Endothelial cell of umbilical vein (primary cell): ENCODE measurements around the gene MRGPRE. TPM values are rescaled to one million over a fixed set of nuclear protein-coding genes. Genes with fewer than 3 reads are reported as not detected.

Experiments used
- BruUV-seq: library from RNA; stranded (reverse); fragments of 400-500 nt; replicated peaks from 2 replicates; lab custom pipeline; 2021; lab: Mats Ljungman, UMichigan
- CTCF ChIA-PET: fragments of 300-600, 350-600 bp; sonication (Branson Sonifier 250); formaldehyde crosslinking; loops from one replicate; lab custom pipeline; 2021; ENCODE audit warnings: antibody characterized with exemption, inconsistent platforms; lab: Charles Lee
- POLR2A ChIA-PET: fragments of 300-600, 350-600 bp; sonication (Branson Sonifier 250); formaldehyde crosslinking; loops from one replicate; lab custom pipeline; 2021; ENCODE audit warnings: antibody characterized with exemption, inconsistent platforms; lab: Charles Lee
- DNase-seq: peaks from one replicate; pipeline ENCODE4 v3.0.0-alpha.2; 2011; ENCODE audit warnings: low read depth, low spot score
- FAIRE-seq: peaks from 2 replicates; lab custom pipeline; 2011; peaks lifted over from hg19 to GRCh38; lab: Jason Lieb, UNC
- H2AFZ ChIP-seq: 2 replicates; pipeline ENCODE4 v1.6.0; 2012; ENCODE audit warnings: low read depth, low read length, control low read depth, inconsistent platforms
- H3K27ac ChIP-seq: 2 replicates; pipeline ENCODE4 v1.5.1; 2011; ENCODE audit warnings: low read depth, mild to moderate bottlenecking, control low read depth, low read length, moderate library complexity; ENCODE audit not compliant: insufficient read depth
- H3K27me3 ChIP-seq, 2 experiments: 2 replicates each; pipeline versions ENCODE4 v1.6.0 to v1.6.1; 2011; ENCODE audit warnings: low read length in 2 of 2, mixed read lengths in 1 of 2; ENCODE audit not compliant: control insufficient read depth in 2 of 2, insufficient read depth in 2 of 2
- H3K36me3 ChIP-seq, 2 experiments: 2 replicates in 1 of 2; 3 replicates in 1 of 2; pipeline ENCODE4 v1.5.1; 2011; ENCODE audit warnings: low read length in 2 of 2, mild to moderate bottlenecking in 1 of 2, moderate library complexity in 1 of 2; ENCODE audit not compliant: control insufficient read depth in 2 of 2, insufficient read depth in 2 of 2; ENCODE audit errors: extremely low read depth in 1 of 2
- H3K4me1 ChIP-seq: 3 replicates; pipeline ENCODE4 v1.5.1; 2011; ENCODE audit warnings: mild to moderate bottlenecking, low read length; ENCODE audit not compliant: control insufficient read depth, insufficient read depth; ENCODE audit errors: extremely low read depth
- H3K4me2 ChIP-seq: 2 replicates; pipeline ENCODE4 v1.6.1; 2011; ENCODE audit warnings: low read length, control low read depth, mixed read lengths; ENCODE audit not compliant: insufficient read depth
- H3K4me3 ChIP-seq, 3 experiments: fragments of 200-600 bp in 1 of 3; sonication (generic), shearing (Covaris generic) in 1 of 3; replicated peaks in 1 of 3; 2 replicates each; pipeline ENCODE4 v1.5.1; 2011 to 2016; ENCODE audit warnings: control low read depth in 3 of 3, low read length in 3 of 3, mild to moderate bottlenecking in 2 of 3, inconsistent platforms in 1 of 3, low read depth in 1 of 3, moderate library complexity in 1 of 3; ENCODE audit not compliant: insufficient read depth in 1 of 3
- H3K79me2 ChIP-seq: 2 replicates; pipeline ENCODE4 v1.6.0; 2012; ENCODE audit warnings: low read length, inconsistent platforms; ENCODE audit not compliant: control insufficient read depth, insufficient read depth
- H3K9ac ChIP-seq: replicated peaks from 2 replicates; pipeline ENCODE3; 2011; ENCODE audit warnings: low read length, control low read depth; ENCODE audit not compliant: insufficient read depth; ENCODE audit errors: extremely low read depth
- H3K9me1 ChIP-seq: replicated peaks from 3 replicates; pipeline ENCODE4 v1.6.0; 2011; ENCODE audit warnings: mild to moderate bottlenecking, low read length; ENCODE audit not compliant: control insufficient read depth, insufficient read depth; ENCODE audit errors: extremely low read depth
- H3K9me3 ChIP-seq: replicated peaks from 2 replicates; pipeline ENCODE4 v1.5.1; 2012; ENCODE audit warnings: low read length, inconsistent platforms; ENCODE audit not compliant: control insufficient read depth, insufficient read depth
- H4K20me1 ChIP-seq: replicated peaks from 2 replicates; pipeline ENCODE3; 2011; ENCODE audit warnings: mild to moderate bottlenecking, low read length; ENCODE audit not compliant: control insufficient read depth, insufficient read depth; ENCODE audit errors: extremely low read depth
- EZH2 ChIP-seq: IDR thresholded peaks from 2 replicates; pipeline ENCODE4 v1.6.1; 2012; ENCODE audit warnings: borderline replicate concordance, low read depth, mild to moderate bottlenecking, moderate library complexity, low read length, inconsistent platforms; ENCODE audit not compliant: severe bottlenecking
- FOS ChIP-seq: IDR thresholded peaks from 2 replicates; pipeline ENCODE4 v1.6.1; 2011; ENCODE audit warnings: mild to moderate bottlenecking, low read length, moderate library complexity, borderline replicate concordance; ENCODE audit not compliant: insufficient read depth
- GATA2 ChIP-seq: IDR thresholded peaks from 2 replicates; pipeline ENCODE4 v1.7.0; 2011; ENCODE audit warnings: low read depth, mild to moderate bottlenecking, moderate library complexity, mixed read lengths, low read length; ENCODE audit not compliant: insufficient read length, insufficient read depth
- JUN ChIP-seq: IDR thresholded peaks from 2 replicates; pipeline ENCODE4 v1.6.1; 2011; ENCODE audit warnings: borderline replicate concordance, low read depth; ENCODE audit not compliant: insufficient read length, insufficient read depth
- MYC ChIP-seq: IDR thresholded peaks from one replicate; pipeline ENCODE4 v1.6.1; 2011; ENCODE audit warnings: mild to moderate bottlenecking, low read depth, low read length
- POLR2A ChIP-seq: IDR thresholded peaks from 2 replicates; pipeline ENCODE4 v1.6.1; 2012; ENCODE audit warnings: low read depth, mild to moderate bottlenecking, control low read depth, low read length
- POLR2AphosphoS5 ChIP-seq: IDR thresholded peaks from 2 replicates; pipeline ENCODE4 v1.6.1; 2012; ENCODE audit warnings: low read depth, mild to moderate bottlenecking, control low read depth, low read length, moderate library complexity; ENCODE audit not compliant: insufficient read depth
- dilution Hi-C: fragments of 300-500 bp; cut with MboI; formaldehyde crosslinking; loops from one replicate; pipeline ENCODE4 v1.15.0; 2019; ENCODE audit warnings: low sequenced_read_pairs; ENCODE audit not compliant: extremely low pct_ligation_motif_present
- intact Hi-C: fragments of 100-400 bp; cut with micrococcal nuclease; formaldehyde crosslinking; loops from one replicate; pipeline ENCODE4 v1.10.0; 2022
- polyA plus RNA-seq, 4 experiments: library from polyadenylated mRNA; depleted of rRNA in 3 of 4; stranded (reverse) in 3 of 4; unstranded in 1 of 4; fragments of >200 nt; gene quantifications; 2 replicates each; pipeline versions ENCODE4 v1.2.1 to v1.2.3, GENCODE V29; 2011 to 2012; ENCODE audit warnings: missing spikeins in 1 of 4
- total RNA-seq: library from RNA; stranded (reverse); gene quantifications from 2 replicates; pipeline ENCODE4 v1.2.3, GENCODE V29; 2021
- TF ChIP-seq, protein P1 (sequence below): IDR thresholded peaks from 2 replicates; pipeline ENCODE4 v1.6.1; 2011; ENCODE audit not compliant: insufficient read depth, insufficient read length
- TF ChIP-seq, protein P2 (sequence below), 2 donors: IDR thresholded peaks; 1 replicate in 1 of 2; 2 replicates in 1 of 2; pipeline ENCODE4 v1.5.1; 2011; ENCODE audit warnings: low read length in 2 of 2, mild to moderate bottlenecking in 2 of 2, moderate library complexity in 2 of 2, control low read depth in 1 of 2, inconsistent platforms in 1 of 2, low read depth in 1 of 2; ENCODE audit not compliant: insufficient read depth in 1 of 2; ENCODE audit errors: extremely low read depth in 1 of 2

MRGPRE gene
- total and polyA plus RNA-seq, 2 donors (not counting 3 experiments of a cell fraction or from before 2014, with no cell fraction given): not detected

DNA sequence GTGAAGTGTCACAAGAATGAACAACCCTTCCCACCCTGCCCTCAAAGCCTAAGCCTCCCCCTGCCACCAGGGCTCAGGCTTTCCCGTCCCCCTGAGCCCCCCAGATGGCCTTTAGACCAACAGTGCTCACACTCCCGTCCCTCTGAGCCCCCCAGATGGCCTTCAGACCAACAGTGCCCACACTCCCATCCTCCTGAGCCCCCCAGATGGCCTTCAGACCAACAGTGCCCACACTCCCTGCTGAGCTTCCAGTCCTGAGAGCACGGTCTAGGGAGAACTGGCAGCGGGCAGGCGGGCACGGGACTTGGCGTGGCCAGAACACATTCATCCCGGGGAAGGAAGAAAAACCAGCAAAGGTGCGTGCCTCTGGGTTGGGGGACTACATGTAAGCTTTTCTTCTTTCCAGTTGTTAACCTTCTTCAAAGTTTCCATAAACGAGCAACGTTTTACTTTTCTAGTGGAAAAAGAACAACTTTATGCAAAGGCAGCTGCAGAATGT is 16.1 kb downstream of the MRGPRE start:
- POLR2A ChIA-PET: no interaction called here
- TF ChIP-seq POLR2AphosphoS5 (no peak), MYC (no peak), JUN (no peak), FOS (no peak), EZH2 (no peak), GATA2 (no peak), POLR2A (no peak)
- TF ChIP-seq, protein P1, sequence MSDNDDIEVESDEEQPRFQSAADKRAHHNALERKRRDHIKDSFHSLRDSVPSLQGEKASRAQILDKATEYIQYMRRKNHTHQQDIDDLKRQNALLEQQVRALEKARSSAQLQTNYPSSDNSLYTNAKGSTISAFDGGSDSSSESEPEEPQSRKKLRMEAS: no peak
- TF ChIP-seq, protein P2, sequence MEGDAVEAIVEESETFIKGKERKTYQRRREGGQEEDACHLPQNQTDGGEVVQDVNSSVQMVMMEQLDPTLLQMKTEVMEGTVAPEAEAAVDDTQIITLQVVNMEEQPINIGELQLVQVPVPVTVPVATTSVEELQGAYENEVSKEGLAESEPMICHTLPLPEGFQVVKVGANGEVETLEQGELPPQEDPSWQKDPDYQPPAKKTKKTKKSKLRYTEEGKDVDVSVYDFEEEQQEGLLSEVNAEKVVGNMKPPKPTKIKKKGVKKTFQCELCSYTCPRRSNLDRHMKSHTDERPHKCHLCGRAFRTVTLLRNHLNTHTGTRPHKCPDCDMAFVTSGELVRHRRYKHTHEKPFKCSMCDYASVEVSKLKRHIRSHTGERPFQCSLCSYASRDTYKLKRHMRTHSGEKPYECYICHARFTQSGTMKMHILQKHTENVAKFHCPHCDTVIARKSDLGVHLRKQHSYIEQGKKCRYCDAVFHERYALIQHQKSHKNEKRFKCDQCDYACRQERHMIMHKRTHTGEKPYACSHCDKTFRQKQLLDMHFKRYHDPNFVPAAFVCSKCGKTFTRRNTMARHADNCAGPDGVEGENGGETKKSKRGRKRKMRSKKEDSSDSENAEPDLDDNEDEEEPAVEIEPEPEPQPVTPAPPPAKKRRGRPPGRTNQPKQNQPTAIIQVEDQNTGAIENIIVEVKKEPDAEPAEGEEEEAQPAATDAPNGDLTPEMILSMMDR (IDR thresholded peaks at IDR 0.05; ENCODE audit: extremely low read depth in 1 of 2, insufficient read depth in 1 of 2, low read depth in 1 of 2, low read length in 2 of 2): no peak
- CTCF ChIA-PET: interaction anchor here (0.8 to 3.4 kb wide), 7 partner anchors 25 to 178 kb away, joined by 3 to 35 read pairs (median 3); partner anchors contain the start of gene OSBPL5

More for the DNA sequence above, 16.1 kb downstream of the MRGPRE start:
- H3K36me3 ChIP-seq: no peaks in the 10 kb centered on the region
- dilution Hi-C loops: no loop called here
- no peaks in the 10 kb centered on the region for H3K79me2 ChIP-seq
- H3K27me3 ChIP-seq: peaks cover 0 to 7% of the 10 kb centered on the region in 2 experiments
- no peak for DNase-seq
- no peak overlapping the region for H3K4me3 ChIP-seq
- no TSS peak for BruUV-seq
- no peaks in the 10 kb centered on the region for H3K9me3 ChIP-seq
- no peaks in the 10 kb centered on the region for H4K20me1 ChIP-seq
- H3K27ac ChIP-seq: no peak overlapping the region
- H3K4me1 ChIP-seq: no peaks in the 10 kb centered on the region
- no peak overlapping the region for H2AFZ ChIP-seq
- intact Hi-C loops: loop anchor here (5.0 kb wide), 2 partner anchors 49 to 284 kb away; partner anchors contain the start of gene OSBPL5
- no peak for FAIRE-seq
- H3K9ac ChIP-seq: no peak overlapping the region
- no peaks in the 10 kb centered on the region for H3K9me1 ChIP-seq
- no peak overlapping the region for H3K4me2 ChIP-seq
